Measurements from ENCODE around the gene LARP4.

DNA sequence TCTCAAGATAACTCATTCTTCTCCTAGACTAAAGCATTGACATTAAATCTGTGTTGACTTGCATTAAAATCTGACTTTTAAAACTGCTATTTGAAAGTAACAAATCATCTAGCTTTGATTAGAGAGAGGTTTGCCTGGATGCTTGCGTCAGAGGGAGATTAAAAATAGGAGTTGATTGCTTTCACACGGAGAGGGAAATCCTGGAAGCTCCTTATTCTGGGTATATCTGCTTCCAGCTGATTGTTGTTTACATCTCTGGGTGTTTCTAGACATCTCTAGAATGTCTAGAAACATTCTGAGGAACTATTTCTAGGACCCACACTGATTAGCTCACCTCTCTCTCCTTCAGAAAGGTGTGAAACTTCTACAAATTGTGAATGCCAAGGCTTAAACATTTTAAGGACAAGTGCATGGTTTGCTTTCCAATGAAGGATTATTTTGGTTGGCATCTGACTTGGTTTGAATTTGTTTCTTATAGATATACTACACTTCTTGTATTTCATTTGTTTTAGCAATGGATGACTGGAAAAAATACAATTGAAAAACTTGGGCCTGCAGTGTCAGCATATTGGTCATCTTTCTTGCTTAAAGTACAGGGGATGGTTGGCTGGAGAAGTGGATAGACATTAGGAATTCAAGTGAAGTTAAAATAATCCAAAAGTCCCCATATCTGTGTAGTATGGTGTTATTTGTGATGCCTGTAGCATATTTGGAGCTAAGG is 106.2 kb downstream of the LARP4 start:
- TF ChIP-seq EZH2 (IDR thresholded peaks at IDR 0.05; ENCODE audit: low read length, missing control alignments) = no peak
- no peak for TF ChIP-seq CTCF (conservative IDR thresholded peaks at IDR 0.05 in 1 of 2, IDR thresholded peaks at IDR 0.05 in 1 of 2; ENCODE audit: low read depth in 1 of 2, low read length in 2 of 2)
